Activated CD4-positive, alpha-beta memory T cell treated with anti-CD3 and anti-CD28 coated beads, Interleukin-2, amount 10 ng/mL, durations not matched to agents 7 days and 5 days (primary cell): ENCODE results near the gene HDLBP. TPM values are rescaled to one million over a fixed set of nuclear protein-coding genes. Genes with fewer than 3 reads are reported as not detected.
A peak's percentile ranks its signal among the peaks of the same experiment; 100 is the strongest.

Experiments
- CTCF ChIA-PET: fragments of 350-600 bp; sonication (Branson Sonifier 250); formaldehyde crosslinking; loops from one replicate; lab custom pipeline; 2021; ENCODE audit warnings: antibody characterized with exemption, inconsistent platforms; lab: Charles Lee
- POLR2A ChIA-PET: fragments of 350-600 bp; sonication (Branson Sonifier 250); formaldehyde crosslinking; loops from one replicate; lab custom pipeline; 2021; ENCODE audit warnings: antibody characterized with exemption; lab: Charles Lee
- DNase-seq: peaks from one replicate; pipeline ENCODE4 v3.0.0-alpha.2; 2020
- H3K27ac Mint-ChIP-seq: one replicate; pipeline ENCODE4 v1.8.0; 2021; ENCODE audit warnings: mild to moderate bottlenecking, mixed read lengths
- H3K27me3 Mint-ChIP-seq: one replicate; pipeline ENCODE4 v1.8.0; 2021; ENCODE audit warnings: mixed read lengths
- H3K36me3 Mint-ChIP-seq: one replicate; pipeline ENCODE4 v1.8.0; 2021; ENCODE audit warnings: low read depth, mixed read lengths
- H3K4me1 Mint-ChIP-seq: one replicate; pipeline ENCODE4 v1.8.0; 2021; ENCODE audit warnings: mixed read lengths
- H3K4me3 Mint-ChIP-seq: one replicate; pipeline ENCODE4 v1.8.0; 2021; ENCODE audit warnings: mild to moderate bottlenecking, mixed read lengths
- H3K9me3 Mint-ChIP-seq: one replicate; pipeline ENCODE4 v1.8.0; 2021; ENCODE audit warnings: mixed read lengths
- total RNA-seq, 2 experiments: library from RNA; stranded (reverse); gene quantifications; one replicate each; pipeline ENCODE4 v1.2.3, GENCODE V29; 2021

Gene HDLBP
- total RNA-seq, 2 experiments from 2014 or later = 190 to 193 TPM

- ChIA-PET CTCF (no interaction called here), POLR2A (no interaction called here)
- H3K4me3 Mint-ChIP-seq = no peak overlapping the region
- no peak overlapping the region for H3K27ac Mint-ChIP-seq
- no peak for DNase-seq
- H3K27me3 Mint-ChIP-seq = no peaks in the 10 kb centered on the region
- peaks cover 40% of the 10 kb centered on the region for H3K36me3 Mint-ChIP-seq
- no peaks in the 10 kb centered on the region for H3K9me3 Mint-ChIP-seq
- peaks cover 45% of the 10 kb centered on the region for H3K4me1 Mint-ChIP-seq
These were observed 46.6 kb downstream of the HDLBP start for GRCh38 chr2:241268716-241269445.

DNA sequence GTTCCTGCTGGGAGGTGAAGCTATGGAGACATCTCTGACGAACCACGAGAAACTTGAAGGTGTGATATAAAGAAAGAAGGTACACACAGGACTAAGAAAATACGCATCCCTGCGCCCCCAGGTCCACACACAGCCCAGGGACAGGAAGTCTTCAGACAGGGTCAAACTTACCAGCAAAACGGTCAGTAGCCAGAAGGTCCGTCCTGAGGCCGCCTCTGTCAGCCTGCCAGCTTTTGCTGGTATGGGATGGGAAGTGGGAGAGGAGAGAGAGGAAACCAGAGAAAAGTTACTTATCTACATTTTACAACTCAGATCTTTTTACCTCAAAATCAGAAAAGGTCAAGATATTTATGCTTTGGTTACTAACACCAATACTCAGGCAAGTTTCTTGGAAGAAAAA, 47.2 kb downstream of the HDLBP start:
- H3K27me3 Mint-ChIP-seq = no peaks in the 10 kb centered on the region
- ChIA-PET CTCF (no interaction called here), POLR2A (no interaction called here)
- DNase-seq = no peak
- H3K4me3 Mint-ChIP-seq = no peak overlapping the region
- peaks cover 40% of the 10 kb centered on the region for H3K4me1 Mint-ChIP-seq
- peaks cover 41% of the 10 kb centered on the region for H3K36me3 Mint-ChIP-seq
- H3K27ac Mint-ChIP-seq = no peak overlapping the region
- no peaks in the 10 kb centered on the region for H3K9me3 Mint-ChIP-seq

- Mint-ChIP-seq H3K27ac (no peak overlapping the region), H3K36me3 (peaks cover 49% of the 10 kb centered on the region), H3K9me3 (no peaks in the 10 kb centered on the region), H3K4me1 (peaks cover 35% of the 10 kb centered on the region), H3K27me3 (no peaks in the 10 kb centered on the region), H3K4me3 (no peak overlapping the region)
- ChIA-PET CTCF (no interaction called here), POLR2A (interaction anchor here (0.6 kb wide), 1 partner anchor 41 kb away, joined by 3 read pairs; no protein-coding TSS in a partner anchor)
- DNase-seq = no peak
These were observed 48.0 kb downstream of the HDLBP start for GRCh38 chr2:241267249-241268067.

- H3K9me3 Mint-ChIP-seq = no peaks in the 10 kb centered on the region
- H3K4me3 Mint-ChIP-seq = no peak overlapping the region
- H3K4me1 Mint-ChIP-seq = peaks cover 21% of the 10 kb centered on the region
- H3K36me3 Mint-ChIP-seq = peaks cover 65% of the 10 kb centered on the region
- ChIA-PET CTCF (no interaction called here), POLR2A (no interaction called here)
- DNase-seq = no peak
- H3K27me3 Mint-ChIP-seq = no peaks in the 10 kb centered on the region
- no peak overlapping the region for H3K27ac Mint-ChIP-seq
These were observed 50.0 kb downstream of the HDLBP start for GRCh38 chr2:241265506-241265905.

GRCh38 chr2:241263061-241263460, 52.4 kb downstream of the HDLBP start:
- DNase-seq = no peak
- Mint-ChIP-seq H3K9me3 (no peaks in the 10 kb centered on the region), H3K36me3 (peaks cover 68% of the 10 kb centered on the region), H3K4me3 (no peak overlapping the region), H3K4me1 (peaks cover 6% of the 10 kb centered on the region), H3K27ac (no peak overlapping the region), H3K27me3 (no peaks in the 10 kb centered on the region)
- POLR2A ChIA-PET = no interaction called here
- CTCF ChIA-PET = no interaction called here

- Mint-ChIP-seq H3K36me3 (peaks cover 62% of the 10 kb centered on the region), H3K27ac (no peak overlapping the region), H3K27me3 (no peaks in the 10 kb centered on the region), H3K9me3 (no peaks in the 10 kb centered on the region), H3K4me3 (no peak overlapping the region), H3K4me1 (peaks cover 7% of the 10 kb centered on the region)
- POLR2A ChIA-PET = no interaction called here
- CTCF ChIA-PET = no interaction called here
- DNase-seq = no peak
These were observed 53.8 kb downstream of the HDLBP start for GRCh38 chr2:241261628-241262027.

DNA sequence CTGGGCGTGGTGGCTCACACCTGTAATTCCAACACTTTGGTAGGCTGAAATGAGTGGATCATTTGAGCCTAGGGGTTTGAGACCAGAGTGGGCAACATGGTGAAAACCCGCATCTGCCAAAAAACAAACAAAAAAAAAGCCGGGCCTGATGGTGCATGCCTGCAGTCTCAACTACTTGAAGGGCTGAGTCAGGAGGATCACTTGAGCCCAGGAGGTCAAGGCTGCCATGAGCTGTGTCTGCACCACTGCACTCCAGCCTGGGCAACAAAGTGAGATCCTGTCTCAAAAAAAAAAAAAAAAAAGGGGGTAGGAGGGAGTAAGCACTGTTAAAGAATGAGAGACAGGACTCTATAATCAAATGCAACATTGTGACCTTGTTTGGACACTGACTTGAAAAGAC, 54.6 kb downstream of the HDLBP start:
- POLR2A ChIA-PET = no interaction called here
- H3K27ac Mint-ChIP-seq = no peak overlapping the region
- H3K27me3 Mint-ChIP-seq = no peaks in the 10 kb centered on the region

DNA sequence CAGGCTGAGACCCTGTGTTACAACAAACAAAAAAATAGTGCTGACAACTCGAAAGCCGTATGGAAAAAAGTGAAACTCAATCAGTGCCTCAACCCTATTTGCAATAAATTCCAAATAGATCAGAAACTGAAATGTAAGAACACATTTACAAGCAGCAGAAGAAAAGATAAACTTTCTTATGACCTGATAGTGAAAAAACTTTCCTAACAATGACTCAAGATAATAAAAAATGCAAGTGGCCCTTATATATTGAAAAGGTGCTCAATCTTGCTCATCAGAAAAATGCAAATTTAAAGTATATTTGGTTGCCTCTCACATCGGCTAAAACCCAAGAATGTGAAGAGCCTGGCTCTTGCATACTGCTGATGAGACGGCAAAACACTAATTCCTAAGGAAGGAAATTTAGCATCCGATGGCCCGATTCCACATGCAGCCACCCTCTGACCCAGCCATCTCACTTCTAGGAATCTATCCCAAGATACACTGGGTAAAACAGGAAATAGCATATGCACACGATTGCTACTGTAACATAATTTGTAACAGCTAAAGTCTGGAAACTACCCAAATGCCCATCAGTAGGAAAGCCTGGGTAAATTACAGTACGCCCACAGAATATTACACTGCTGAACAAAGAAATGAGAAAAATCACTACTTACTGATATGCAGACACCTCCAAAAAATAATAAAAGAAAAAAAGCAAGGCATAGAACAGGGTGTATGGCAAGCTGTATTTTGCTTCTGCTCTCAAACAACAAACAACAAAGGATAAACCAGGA, 56.8 kb downstream of the HDLBP start:
- DNase-seq = no peak
- no peaks in the 10 kb centered on the region for H3K9me3 Mint-ChIP-seq
- no peaks in the 10 kb centered on the region for H3K27me3 Mint-ChIP-seq
- POLR2A ChIA-PET = no interaction called here
- no peak overlapping the region for H3K4me3 Mint-ChIP-seq
- H3K4me1 Mint-ChIP-seq = peaks cover 7% of the 10 kb centered on the region
- peak overlapping the region; percentile 7 for H3K27ac Mint-ChIP-seq
- peaks cover 69% of the 10 kb centered on the region for H3K36me3 Mint-ChIP-seq
- CTCF ChIA-PET = interaction anchor here (1.3 to 1.5 kb wide), 2 partner anchors 181 to 352 kb away, joined by 3 read pairs; no protein-coding TSS in a partner anchor

More for the DNA sequence above, 54.6 kb downstream of the HDLBP start:
- no peak overlapping the region for H3K4me3 Mint-ChIP-seq
- CTCF ChIA-PET = no interaction called here
- H3K36me3 Mint-ChIP-seq = peaks cover 62% of the 10 kb centered on the region
- no peaks in the 10 kb centered on the region for H3K9me3 Mint-ChIP-seq
- DNase-seq = no peak
- peaks cover 7% of the 10 kb centered on the region for H3K4me1 Mint-ChIP-seq

DNA sequence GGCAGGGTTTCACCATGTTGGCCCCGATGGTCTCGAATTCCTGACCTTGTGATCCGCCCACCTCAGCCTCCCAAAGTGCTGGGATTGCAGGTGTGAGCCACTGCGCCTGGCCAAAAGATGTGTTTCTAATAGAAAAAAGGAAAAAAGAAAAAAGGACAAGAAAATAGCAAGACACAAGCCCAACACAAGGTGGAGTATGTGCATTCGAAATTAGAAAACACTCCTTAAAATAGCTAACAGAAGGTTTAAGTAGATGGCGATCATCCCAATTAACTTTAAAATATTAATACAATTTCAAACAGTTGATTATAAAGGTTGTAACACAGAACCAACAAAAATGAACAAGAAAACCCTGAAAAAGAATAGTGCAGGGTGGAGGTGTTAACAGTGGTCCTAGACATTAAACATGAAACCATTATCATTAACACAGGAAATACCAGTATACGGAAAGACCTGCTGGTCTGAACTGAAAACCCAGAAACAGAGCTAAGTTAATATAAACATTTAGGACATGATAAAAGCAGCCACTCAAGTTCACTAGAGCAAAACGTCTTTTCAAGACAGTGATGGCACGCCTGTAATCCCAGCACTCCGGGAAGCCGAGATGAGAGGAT, 57.9 kb downstream of the HDLBP start:
- Mint-ChIP-seq H3K9me3 (no peaks in the 10 kb centered on the region), H3K27ac (no peak overlapping the region), H3K4me3 (no peak overlapping the region), H3K27me3 (no peaks in the 10 kb centered on the region), H3K36me3 (peaks cover 68% of the 10 kb centered on the region), H3K4me1 (peaks cover 7% of the 10 kb centered on the region)
- ChIA-PET POLR2A (interaction anchor here (1.2 kb wide), 1 partner anchor 17 kb away, joined by 3 read pairs; no protein-coding TSS in a partner anchor), CTCF (interaction anchor here (1.3 to 1.5 kb wide), 2 partner anchors 179 to 353 kb away, joined by 3 read pairs; no protein-coding TSS in a partner anchor)
- DNase-seq = no peak

DNA sequence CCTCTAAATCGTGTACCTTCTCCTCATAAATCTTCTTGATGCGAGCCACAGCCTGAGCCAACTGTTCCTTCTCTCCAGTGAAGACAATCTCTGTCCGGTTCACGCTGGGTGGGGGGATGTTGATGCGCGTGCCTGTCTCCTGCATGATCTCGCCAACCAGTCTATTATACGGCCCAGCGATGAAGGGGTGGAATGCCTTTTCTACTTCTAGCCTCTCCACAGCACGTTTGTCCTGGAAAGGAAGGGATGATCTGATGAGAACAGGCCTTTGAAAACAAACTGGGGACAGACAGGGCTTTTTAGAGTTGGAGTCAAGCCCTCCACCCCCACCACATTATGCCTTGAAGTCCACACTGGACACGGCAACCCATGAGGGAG, 59.3 kb downstream of the HDLBP start:
- Mint-ChIP-seq H3K27ac (no peak overlapping the region), H3K36me3 (peaks cover 67% of the 10 kb centered on the region), H3K9me3 (no peaks in the 10 kb centered on the region), H3K27me3 (no peaks in the 10 kb centered on the region), H3K4me1 (peaks cover 7% of the 10 kb centered on the region), H3K4me3 (no peak overlapping the region)
- POLR2A ChIA-PET = no interaction called here
- CTCF ChIA-PET = no interaction called here
- DNase-seq = no peak

DNA sequence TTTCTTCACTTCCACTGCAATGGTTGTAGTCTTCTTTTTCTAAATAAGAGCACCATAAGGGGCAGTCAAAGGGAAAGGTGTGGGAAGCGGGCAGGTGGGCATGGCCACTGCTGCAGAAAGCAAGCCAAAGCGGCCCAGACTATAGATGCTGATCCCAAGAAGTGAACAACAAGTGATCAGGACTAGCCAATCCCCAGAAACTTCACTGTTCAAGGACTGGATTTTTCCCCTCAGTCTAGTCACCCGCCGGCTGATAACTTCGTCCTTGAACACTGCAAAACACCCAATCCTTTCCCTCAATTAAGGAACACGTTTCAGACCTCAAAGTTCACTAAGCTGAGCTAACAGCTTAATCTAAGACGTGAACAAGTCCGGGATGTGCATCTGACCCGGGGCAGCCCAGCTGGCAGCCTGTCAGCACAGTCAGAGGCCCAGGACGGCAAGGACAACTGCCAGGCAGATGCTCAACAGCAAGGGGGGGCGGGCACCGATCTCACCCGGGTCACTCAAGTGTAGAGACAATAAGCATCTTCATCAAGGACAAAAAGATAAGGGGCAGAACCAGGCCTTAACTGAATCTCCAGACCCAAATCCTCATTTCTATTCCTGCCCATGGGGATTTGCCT, 59.8 kb downstream of the HDLBP start:
- DNase-seq = no peak
- H3K4me3 Mint-ChIP-seq = no peak overlapping the region
- ChIA-PET POLR2A (no interaction called here), CTCF (no interaction called here)
- no peaks in the 10 kb centered on the region for H3K9me3 Mint-ChIP-seq
- H3K27ac Mint-ChIP-seq = no peak overlapping the region
- H3K27me3 Mint-ChIP-seq = no peaks in the 10 kb centered on the region
- peaks cover 65% of the 10 kb centered on the region for H3K36me3 Mint-ChIP-seq
- H3K4me1 Mint-ChIP-seq = peaks cover 7% of the 10 kb centered on the region

DNA sequence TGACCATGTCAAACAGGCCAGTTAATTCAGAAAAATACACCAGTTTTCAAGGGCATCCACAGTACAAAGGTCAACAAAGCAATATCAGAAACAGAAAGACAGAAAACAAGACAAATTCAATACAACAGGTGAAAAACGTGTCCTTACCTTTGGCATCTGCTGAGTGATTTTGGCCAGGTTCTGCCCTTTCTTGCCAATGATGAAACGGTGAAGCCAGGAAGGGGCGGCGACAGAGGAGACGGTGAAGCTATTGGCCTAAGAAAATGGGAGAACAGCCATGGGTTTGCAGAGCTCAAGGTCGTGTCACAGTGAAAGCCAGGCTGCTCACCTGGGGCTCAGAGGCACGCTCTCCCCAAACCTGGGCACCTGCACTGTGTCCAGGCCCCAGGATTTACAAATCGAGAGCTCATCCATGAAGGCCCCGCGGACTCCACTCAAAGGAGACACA, 60.5 kb downstream of the HDLBP start:
- ChIA-PET CTCF (no interaction called here), POLR2A (no interaction called here)
- peaks cover 65% of the 10 kb centered on the region for H3K36me3 Mint-ChIP-seq

More for the DNA sequence above, 60.5 kb downstream of the HDLBP start:
- Mint-ChIP-seq H3K27me3 (no peaks in the 10 kb centered on the region), H3K4me1 (peaks cover 7% of the 10 kb centered on the region), H3K27ac (no peak overlapping the region), H3K4me3 (no peak overlapping the region), H3K9me3 (no peaks in the 10 kb centered on the region)
- DNase-seq = no peak
